GM19395 (cell line): Measurements from ENCODE around the gene ZNF169.
"Not testable (repeated sequence)": the region's sequence is repeated elsewhere in the genome, so short reads cannot be mapped to it uniquely, and the experiment has no call there.

Experiments
- ATAC-seq: cut with Tn5 transposase; IDR thresholded peaks from one replicate; pipeline ENCODE4 v1.9.1; 2021; ENCODE audit warnings: mild to moderate bottlenecking, moderate library complexity; ENCODE audit not compliant: unreplicated experiment

ZNF169 gene

GRCh38 chr9:94286116-94286515 is 27.0 kb downstream of the ZNF169 start:
- ATAC-seq, result no peak

- no peak for ATAC-seq
Measured at GRCh38 chr9:94287877-94288513, 28.9 kb downstream of the ZNF169 start.

GRCh38 chr9:94289691-94290090 is 30.6 kb downstream of the ZNF169 start:
- no peak for ATAC-seq

- no peak for ATAC-seq
Measured at GRCh38 chr9:94298949-94299599, 40.0 kb downstream of the ZNF169 start.

GRCh38 chr9:94300470-94301301 is 41.6 kb downstream of the ZNF169 start:
- ATAC-seq, result no peak

- ATAC-seq, result no peak
Measured at GRCh38 chr9:94301583-94301982, 42.5 kb downstream of the ZNF169 start.

- no peak for ATAC-seq
Measured at GRCh38 chr9:94302426-94302825, 43.3 kb downstream of the ZNF169 start.

GRCh38 chr9:94303321-94303720 is 44.2 kb downstream of the ZNF169 start:
- ATAC-seq, result no peak

- ATAC-seq, result not testable (repeated sequence)
Measured at GRCh38 chr9:94315034-94315984, 56.2 kb downstream of the ZNF169 start.

GRCh38 chr9:94316236-94316635 is 57.1 kb downstream of the ZNF169 start:
- peak; percentile 80 for ATAC-seq

- ATAC-seq, result not testable (repeated sequence)
Measured at GRCh38 chr9:94317949-94318657, 59.0 kb downstream of the ZNF169 start.

- not testable (repeated sequence) for ATAC-seq
Measured at GRCh38 chr9:94322342-94322940, 63.3 kb downstream of the ZNF169 start.

- ATAC-seq, result not testable (repeated sequence)
Measured at GRCh38 chr9:94323153-94323798, 64.2 kb downstream of the ZNF169 start.

- ATAC-seq, result not testable (repeated sequence)
Measured at GRCh38 chr9:94325583-94325982, 66.5 kb downstream of the ZNF169 start.

- not testable (repeated sequence) for ATAC-seq
Measured at GRCh38 chr9:94328544-94328943, 69.4 kb downstream of the ZNF169 start, which contains the start of gene NUTM2F. Gene NUTM2F, minus strand, starts transcription at chr9:94328644. Its CDS starts 21 bp downstream, at chr9:94328623.

- not testable (repeated sequence) for ATAC-seq
Measured at GRCh38 chr9:94336445-94336844, 77.3 kb downstream of the ZNF169 start.

- ATAC-seq, result not testable (repeated sequence)
Measured at GRCh38 chr9:94338723-94339122, 79.6 kb downstream of the ZNF169 start.

GRCh38 chr9:94339657-94340056 is 80.6 kb downstream of the ZNF169 start:
- ATAC-seq, result not testable (repeated sequence)

GRCh38 chr9:94340750-94341149 is 81.7 kb downstream of the ZNF169 start:
- not testable (repeated sequence) for ATAC-seq
